Occipital lobe (tissue), 2 donors: ENCODE measurements around the gene DRAXIN. TPM values are rescaled to one million over a fixed set of nuclear protein-coding genes. Genes with fewer than 3 reads are reported as not detected.

Experiments
- DNase-seq: peaks from one replicate; lab custom pipeline; 2025; lab: John Stamatoyannopoulos, UW
- total RNA-seq: library from RNA; depleted of rRNA; stranded (reverse); fragments of >200 nt; gene quantifications from one replicate; pipeline ENCODE4 v1.2.3, GENCODE V29; 2014

Gene DRAXIN
- total RNA-seq, 1 donor from 2014 or later, result 107 TPM

DNA sequence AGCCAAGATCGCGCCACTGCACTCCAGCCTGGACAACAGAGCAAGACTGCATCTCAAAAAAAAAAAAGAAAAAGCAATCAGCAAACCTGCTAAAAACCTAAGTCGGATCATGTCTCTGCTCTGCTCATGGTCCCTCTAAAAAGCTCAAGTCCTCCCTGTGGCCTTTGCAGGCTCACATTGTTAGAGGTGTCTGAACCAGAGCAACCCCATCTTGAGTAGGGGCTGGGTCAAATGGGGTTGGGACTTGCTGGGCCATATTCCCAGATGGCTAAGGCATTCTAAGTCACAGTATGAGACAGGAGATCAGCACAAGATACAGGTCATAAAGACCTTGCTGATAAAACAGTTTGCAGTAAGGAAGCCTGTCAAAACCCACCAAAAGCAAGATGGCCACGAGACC, 3.0 kb upstream of the DRAXIN start:
- no peak for DNase-seq

DNA sequence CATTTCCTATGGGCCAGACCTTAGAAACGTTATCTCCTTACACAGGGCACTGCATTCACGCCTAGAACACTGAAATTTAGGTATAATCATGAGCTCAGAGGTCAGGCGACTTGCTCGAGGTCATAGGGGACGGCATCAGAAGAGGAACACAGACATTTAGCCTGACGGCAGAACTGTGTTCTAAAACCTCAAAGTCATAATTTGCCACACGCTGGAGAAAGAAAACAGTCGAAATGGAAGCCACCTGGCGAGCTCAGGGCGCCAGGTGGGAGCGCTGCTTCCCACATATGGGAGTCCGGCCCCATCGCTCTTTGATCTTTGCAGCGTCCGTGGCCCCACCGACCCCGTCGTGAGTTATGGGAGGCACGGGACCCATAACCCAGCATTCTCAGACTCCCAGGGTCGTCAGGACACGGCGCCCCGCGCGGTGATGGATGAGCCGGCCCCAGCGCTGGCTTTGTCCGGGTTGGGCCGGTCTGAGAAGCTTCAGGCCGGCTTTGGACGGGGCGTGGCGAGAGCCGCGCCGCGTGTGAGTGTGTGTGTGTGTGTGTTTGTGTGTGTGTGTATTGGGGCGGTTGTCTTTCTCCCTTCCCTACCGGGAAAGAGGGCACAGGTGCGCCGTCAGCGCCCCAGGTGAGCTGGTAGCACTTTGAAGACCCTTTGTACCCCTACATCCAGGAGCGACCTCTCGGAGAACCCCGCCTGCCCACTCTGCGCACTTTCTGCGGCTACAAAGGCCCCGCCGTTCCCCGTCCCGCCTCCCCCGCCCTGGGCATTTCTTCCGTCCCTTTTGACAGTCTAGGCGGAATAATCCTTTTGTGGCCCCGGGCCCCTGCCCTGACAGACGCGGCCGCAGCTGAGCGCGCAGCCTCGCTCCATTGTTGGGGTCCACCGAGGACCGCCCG, 861 bp upstream of the DRAXIN start:
- no peak for DNase-seq

DNA sequence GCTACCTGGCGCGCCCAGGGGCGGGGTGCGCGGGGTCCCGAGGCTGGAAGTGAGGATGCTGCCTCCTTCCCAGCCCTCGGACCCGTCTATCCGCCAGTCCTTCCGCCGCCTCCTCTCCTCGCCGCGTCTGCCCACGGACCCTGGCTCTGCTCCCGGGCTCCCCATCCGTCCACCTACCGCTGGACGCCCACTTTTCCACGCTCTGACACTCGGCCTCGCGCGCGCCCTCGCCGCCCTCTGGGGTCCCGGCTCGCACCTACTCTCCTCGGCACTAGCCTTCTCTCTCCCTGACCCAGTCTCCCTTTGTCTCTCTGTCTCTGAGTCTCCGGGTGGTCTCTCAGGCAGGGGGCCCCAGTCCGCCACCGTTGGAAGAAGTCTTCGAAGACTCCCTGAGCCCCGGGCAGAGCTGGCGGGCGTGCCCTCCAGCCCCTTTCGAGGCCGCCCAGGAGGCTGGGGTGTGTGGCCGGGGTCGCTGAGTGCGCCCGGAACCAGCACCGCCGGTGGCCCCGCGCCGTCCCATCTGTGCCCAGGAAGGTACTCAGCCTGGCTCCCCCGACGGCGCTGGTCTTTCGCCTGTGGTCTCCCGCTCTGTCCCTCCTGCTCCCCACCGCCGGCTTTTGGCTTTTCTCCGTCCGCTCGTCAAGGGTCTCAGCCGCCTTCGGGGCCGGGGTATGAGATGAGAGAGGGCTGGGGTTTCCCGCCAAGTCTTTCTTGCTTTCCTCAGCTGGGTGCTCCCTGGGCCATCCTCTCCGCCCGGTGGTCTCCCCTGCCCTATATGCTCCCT, 610 bp downstream of the DRAXIN start:
- DNase-seq, result no peak

DNA sequence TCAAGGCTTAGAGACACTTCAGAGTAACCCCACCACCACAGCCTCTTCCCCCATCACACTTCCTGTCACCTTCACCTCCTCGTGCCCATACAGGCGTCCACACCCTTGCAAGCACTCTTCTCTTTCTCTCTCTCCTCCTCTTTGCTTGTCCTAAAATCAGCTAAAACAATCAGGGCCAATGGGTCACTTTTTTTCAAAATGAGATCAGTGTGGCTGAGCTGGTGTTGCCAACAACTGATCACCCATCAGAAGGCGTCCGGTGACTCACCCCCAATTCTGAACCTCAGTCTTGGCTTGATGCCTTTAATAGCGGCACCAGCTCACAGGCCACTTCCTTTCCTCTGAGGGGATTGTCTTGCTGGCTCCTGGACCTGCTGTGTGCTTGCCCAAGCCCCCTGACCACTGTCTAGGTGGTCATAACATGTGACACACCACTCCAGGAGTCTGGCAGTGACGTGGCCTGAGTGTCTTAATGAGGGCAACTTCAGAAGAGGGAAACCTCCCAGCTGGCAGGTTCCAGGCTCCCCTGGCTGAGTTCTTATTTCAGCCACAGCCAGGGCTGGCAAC, 1.6 kb downstream of the DRAXIN start:
- DNase-seq, result no peak

DNA sequence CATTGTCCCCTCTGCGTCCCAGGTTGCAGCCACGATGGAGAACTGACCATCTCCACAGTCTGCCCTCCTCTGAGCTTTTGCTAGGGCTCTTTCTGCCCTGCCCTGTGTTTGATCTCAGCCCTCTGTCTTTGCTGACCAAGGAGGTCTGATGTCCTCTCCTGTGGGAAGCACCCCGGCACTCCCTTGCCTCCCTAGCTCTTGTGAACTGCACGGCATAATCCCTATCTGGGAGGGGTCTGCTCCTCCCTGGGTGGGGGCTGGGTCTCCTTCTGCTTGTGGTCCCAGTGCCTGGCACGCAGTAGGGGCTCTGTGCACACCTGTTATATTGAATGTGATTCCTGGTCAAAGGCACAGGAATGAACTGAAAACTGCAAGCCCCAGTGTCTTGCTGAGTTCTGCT, 2.4 kb downstream of the DRAXIN start:
- no peak for DNase-seq

DNA sequence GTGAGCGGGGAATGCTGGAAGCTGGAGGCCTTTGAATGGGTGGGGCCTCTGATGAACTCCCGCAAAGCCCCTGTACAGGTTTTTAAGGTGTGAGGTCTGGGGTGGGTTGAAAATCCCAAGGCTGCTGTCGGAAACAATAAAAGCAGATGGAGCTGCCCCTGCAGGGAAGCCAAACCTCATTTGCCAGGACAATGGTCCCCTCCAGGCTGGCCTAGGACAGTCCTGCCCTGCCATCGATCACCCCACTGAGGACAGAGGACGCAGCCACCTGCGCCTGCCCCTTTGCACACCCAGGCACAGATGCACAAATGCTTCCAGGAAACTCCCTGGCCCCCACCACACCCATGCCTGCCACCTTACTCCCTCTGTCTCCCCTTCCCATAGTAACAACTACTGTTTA, 4.4 kb downstream of the DRAXIN start:
- DNase-seq, result no peak

DNA sequence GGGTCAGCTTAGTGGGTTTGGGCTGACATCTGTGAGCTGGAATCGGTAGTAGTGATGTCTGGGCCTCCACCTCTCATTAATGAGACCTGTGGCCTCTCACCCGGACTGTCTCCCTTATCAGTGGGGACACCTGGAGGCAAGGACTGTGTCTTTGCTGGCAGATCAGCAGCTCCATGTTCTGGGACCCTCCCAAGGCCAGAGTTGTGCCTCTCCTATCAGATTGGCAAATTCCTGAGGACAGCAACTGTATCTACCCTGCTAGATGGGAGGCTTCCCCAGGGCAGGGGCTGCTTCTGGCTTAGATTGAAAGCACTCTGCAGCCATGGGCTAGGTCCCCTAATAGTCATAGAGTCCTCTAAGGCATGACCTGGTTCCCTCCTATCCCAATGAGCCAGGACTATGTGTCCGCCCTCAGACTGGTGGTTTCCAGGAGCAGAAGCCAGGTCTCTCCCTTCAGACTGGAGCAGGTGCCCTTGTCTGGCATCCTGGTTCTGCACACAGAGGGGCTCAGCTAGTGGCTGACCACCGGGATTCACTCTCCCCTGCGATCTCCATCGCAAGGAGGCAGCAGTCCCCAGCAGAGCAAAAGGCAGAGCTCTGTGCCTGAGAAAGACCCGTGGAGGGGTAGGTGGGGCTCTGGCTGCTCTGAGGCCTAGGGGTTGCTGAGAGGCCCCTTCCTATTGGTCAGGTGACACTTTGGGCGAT, 5.8 kb downstream of the DRAXIN start:
- no peak for DNase-seq

DNA sequence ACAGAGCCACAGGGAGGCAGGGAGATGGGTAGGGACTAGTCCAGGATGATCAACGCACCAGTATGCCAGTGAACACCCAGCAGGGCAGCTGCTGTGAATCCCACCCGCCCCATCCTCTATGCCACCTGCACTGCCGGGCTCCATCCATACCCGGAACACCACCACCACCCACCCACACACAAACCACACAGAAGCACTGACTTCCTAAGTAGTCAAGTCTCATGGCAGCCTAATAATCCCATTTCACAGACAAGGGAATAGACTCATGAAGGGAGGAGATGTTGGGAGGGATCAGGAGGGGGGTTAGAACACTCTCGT, 6.3 kb downstream of the DRAXIN start:
- no peak for DNase-seq

DNA sequence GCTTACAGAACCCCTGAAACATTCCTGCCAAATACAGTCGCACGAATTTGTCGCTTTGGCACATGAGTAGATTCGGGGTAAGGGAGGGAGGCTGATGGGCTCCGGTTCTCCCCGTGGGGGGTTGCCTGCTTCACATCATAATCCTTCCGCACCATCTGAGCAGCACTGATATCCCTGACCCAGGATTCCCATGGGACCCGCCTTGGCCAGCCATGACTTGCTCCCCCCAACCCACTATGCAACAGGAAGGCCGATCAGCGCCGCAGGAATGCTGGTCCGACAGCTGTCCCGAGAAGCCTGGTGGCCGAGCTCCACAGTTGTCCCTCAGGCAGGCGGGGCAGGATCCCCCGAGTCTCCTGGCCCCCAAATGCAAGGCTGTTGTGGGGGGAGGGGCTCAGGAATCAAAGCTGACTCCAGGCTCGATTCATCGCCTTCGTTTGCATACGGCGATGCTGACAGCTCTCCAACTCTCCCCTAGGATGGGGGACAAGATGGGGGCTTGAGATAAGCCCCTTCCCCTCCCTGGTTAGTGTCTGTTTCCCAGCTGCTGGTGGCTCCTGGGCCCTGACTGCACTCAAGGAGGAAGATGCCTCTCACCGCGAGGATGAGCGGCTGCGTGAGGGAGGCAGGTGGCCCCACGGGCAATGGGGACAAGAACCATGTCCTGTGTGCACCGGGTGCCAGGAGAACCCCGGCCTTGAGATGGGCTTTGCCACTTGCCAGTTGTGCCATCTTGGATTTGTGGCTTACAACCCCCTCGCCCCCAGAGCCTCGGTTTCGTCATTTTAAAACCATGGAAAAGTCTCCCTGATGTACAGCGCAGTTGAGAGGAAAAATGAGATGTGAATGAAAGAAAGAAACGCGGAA, 9.3 kb downstream of the DRAXIN start:
- no peak for DNase-seq

DNA sequence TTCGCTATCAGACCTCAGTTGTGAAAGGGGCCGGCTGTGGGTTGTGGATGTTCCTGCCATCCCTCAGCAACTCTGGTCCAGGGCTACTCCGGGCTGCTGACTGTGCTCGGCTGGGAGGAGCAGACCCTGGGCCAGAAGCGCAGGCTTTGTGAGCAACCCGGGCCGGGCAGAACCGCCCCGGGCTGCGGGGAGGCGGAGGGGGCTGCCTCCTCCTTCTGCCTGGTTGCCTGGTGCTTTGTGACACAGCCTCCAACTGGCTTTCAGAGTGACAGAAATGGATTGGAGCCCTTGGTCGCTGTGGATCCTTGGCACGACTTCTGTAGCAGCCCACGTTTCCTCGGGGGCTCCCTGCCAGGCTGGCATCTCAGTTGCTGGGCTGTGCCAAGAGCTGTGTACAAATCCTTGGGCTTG, 10.0 kb downstream of the DRAXIN start:
- DNase-seq, result peak; percentile 68

DNA sequence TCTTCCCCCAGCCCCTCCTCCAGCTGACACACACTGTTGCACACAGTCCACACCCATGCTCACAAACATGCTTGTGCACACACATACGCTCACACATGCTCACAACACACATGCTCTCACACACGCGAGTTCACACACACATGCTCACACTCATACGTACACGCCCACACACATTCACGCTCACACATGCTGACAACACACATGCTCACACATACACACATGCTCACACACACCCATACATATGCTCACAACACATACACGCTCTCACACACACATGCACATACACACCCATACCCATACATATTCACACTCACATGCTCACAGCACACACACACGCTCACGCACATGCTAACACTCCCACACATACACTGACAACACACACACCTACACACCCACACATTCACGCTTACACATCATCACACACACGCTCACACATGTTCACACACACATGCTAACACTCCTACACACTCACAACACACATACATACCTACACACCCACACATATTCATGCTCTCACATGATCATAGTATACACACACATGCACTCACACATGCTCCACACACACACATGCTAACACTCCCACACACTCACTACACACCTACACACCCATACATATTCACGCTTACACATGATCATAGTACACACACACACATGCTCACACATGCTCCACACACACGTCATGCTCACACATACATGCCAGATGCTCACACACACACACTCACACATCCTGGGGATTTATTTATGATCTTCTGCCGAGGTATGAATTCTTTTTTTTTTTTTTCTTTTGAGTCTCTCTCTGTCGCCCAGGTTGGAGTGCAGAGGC, 10.7 kb downstream of the DRAXIN start:
- no peak for DNase-seq

DNA sequence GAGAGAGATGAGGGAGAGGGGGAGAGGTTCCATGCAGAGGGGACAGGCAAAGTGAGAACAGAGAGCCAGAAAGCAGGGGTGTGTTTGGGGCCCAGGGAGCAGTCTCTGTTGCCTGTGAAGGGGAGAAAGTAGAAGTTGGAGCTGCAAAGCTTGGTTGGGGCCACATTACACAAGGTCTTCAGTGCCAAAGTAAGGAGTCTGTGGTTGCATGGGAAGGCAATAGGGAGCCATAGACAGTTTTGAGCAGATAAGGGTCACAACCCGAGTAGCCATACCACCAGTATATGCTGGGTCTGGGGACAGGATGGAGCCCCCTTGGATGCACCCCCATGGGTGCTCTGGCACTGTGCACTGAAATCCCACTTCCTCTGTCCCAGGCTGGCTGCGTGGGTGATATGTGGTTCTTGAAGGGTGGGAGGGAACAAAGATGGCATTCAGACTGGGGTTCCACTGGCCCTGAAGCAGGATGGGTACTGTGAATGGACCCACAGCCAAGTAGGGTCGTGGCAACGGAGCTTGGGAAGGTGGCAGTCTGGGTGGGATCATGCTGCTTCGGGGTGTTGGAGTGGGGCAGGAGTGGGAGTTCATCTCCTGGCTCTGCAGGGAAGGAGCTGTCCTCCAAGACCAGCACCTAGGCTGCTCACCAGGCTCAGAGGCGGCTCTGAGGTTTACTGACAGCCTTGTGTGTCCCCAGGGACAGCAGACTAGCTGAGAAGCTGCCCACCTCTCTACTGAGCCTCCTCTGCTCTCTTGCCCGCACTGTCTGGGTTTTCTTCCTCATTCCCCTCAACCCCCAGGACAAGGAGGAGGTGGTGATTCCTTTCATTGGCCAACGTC, 12.1 kb downstream of the DRAXIN start:
- DNase-seq, result no peak

DNA sequence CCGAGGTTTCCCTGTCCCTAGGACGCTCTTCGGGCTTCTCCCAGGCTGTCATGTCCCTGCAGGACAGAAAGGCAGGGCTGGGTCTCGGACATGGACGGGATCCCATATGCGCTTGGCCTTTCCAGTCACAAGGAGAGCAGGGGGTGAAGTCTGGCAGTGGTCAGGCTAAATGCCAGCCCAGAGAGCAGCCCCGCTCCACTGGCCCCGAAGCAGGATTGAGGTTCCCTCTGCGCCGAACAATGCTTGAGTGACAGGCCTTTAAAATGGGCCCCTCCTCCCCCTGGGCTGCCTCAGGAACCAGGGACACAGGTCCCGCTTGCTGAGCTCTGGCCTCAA, 12.7 kb downstream of the DRAXIN start:
- no peak for DNase-seq

DNA sequence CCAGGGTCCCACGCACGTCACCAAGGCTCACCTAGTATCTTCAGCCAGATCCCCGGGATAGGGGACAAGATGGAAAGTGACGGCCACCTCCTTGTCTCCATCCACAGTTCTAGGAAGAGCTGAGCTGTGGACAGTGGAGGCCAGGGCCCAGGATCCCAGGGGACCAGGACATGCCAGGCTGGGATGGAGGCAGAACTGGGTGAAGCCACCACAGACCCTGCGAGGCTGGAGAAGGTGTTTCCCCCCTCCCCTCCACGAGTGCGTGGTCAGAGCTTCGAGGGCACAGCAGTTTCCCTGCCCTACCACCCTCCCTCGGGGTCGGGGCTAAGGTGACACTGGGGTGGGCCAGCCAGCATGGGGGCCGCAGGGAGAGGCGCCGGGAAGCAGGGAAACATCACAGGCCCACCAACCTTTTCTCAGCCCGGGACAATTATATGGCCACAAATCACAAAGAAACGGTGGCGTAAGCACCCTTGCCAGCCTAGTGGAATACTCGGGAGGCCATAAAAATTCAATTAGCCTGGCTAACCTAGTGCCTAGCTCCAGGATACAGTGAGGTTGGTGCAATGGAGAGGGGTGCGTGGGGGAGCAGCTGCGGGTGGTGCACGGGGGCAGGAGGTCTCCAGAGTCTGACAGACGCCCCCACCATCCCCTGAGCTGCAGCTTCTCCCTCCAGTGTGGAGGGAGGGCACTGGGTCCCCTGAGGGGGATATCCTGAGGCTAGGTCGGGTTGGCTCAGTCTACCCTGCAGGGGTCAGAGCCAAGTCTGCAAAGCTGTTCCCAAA, 13.4 kb downstream of the DRAXIN start:
- DNase-seq, result no peak

DNA sequence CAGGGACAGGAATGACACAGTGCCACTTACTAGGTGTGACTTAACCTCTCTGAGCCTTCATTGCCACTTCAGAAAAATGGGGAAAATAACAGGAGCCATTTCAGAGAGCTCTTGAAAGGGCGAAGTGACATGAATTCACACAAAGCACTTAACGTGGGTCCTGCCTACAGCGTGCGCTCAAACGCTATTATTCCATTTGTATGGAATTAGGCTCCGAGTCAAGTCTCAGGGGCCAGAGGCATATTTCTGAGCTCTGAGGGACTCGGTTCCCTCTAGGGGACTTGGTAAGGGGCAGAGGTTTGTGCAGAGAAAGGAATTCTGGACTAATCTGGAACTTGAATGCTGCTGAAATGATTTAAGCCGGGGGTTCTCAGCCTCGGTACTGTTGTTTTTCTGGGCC, 14.1 kb downstream of the DRAXIN start:
- DNase-seq, result no peak

DNA sequence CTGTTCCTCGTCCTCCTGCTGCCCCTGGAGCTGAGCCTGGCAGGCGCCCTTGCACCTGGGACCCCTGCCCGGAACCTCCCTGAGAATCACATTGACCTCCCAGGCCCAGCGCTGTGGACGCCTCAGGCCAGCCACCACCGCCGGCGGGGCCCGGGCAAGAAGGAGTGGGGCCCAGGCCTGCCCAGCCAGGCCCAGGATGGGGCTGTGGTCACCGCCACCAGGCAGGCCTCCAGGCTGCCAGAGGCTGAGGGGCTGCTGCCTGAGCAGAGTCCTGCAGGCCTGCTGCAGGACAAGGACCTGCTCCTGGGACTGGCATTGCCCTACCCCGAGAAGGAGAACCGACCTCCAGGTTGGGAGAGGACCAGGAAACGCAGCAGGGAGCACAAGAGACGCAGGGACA, 14.8 kb downstream of the DRAXIN start:
- no peak for DNase-seq

DNA sequence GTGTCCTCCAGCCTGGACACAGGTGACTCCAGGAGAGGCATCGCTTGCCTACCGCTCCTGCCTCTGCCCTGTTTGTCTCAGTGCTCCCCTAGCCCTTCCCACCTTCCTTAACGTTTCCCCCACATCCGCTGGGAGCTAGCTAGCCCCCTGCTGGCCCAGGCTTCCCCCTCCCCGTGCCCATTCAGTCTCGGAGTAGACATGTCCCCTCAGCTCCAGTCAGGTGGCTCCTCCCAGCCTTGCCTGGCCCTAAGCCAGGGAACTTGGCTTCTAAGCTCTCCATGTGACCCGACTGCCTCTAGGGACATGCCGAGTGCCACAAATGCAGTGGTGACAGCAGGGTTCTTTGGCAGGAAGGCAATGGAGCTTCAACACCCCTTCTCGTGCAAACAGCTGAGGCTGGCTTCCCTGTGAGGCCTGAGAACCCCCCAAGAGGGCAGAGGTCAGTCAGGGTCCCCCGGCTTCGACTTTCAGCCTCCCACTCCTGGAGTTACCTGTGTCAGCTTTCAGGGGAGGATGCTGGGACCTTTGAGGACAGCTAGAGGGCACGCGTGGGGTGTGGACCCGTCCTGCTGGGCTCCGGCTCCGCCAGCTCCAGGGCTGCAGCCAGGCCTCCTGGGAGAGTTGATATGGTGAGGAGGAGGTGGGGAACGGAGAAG, 16.2 kb downstream of the DRAXIN start:
- DNase-seq, result no peak
